ENCODE measurements around the gene NTRK2. TPM values are rescaled to one million over a fixed set of nuclear protein-coding genes. Genes with fewer than 3 reads are reported as not detected.

Gene NTRK2
- total RNA-seq, 1 experiment from 2014 or later = not detected

DNA sequence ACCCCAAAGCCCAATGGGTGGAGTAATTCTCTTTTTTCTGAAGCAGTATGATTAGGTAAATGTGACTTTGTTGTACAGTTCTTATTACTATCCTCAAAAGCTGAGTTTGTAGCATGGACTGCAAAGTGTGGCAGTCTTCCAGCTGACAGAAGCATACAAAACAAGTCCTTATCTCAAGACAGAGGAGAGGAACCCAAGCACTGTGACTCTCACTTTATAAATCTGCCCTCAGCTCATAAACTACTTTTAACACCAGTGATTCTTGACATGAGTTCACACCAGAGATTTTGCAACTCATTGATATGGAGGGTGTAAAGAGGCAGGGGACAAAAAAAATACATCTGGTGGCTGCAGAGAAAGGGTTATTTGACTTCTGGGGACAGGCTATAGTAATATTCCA lies 251.6 kb downstream of the NTRK2 start:
- Histone ChIP-seq H3K36me3 (ENCODE audit: control insufficient read depth in 1 of 2, insufficient read depth in 2 of 2, low read length in 2 of 2) (no peaks in the 10 kb centered on the region), H4K20me1 (ENCODE audit: insufficient read depth) (no peaks in the 10 kb centered on the region; the same call in 1 of the 2 replicates), H3K4me1 (ENCODE audit: control insufficient read depth in 1 of 2, insufficient read depth in 2 of 2, low read length in 2 of 2) (no peaks in the 10 kb centered on the region), H3K4me3 (replicated peaks in 1 of 2; ENCODE audit: low read depth in 1 of 2, low read length in 2 of 2) (no peak overlapping the region), H3K27ac (ENCODE audit: low read depth, low read length) (no peak overlapping the region), H2AFZ (ENCODE audit: low read depth, low read length, poor library complexity, severe bottlenecking) (no peak overlapping the region), H3K9me3 (ENCODE audit: control insufficient read depth in 1 of 2, insufficient read depth in 1 of 2, low read depth in 1 of 2, low read length in 2 of 2) (no peaks in the 10 kb centered on the region), H3K27me3 (ENCODE audit: insufficient read depth, low read length) (peaks cover 13% of the 10 kb centered on the region; the same call in 1 of the 2 replicates), H3K4me2 (ENCODE audit: low read length) (no peak overlapping the region), H3K9ac (ENCODE audit: low read length) (no peak overlapping the region), H3K9me2 (ENCODE audit: insufficient read depth) (no peaks in the 10 kb centered on the region), H3K79me2 (ENCODE audit: insufficient read depth, low read length) (no peaks in the 10 kb centered on the region)
- DNase-seq (ENCODE audit: low read depth, low spot score) (no peak), ATAC-seq (no peak)
- RAD21 ChIA-PET (ENCODE audit: low non-redundant PET in 1 of 2, low total read pairs in 2 of 2, uncharacterized antibody in 2 of 2, unreplicated experiment in 2 of 2) = no interaction called here
- no TSS peak for BruUV-seq (replicated peaks)
- POLR2A ChIA-PET = no interaction called here
- CTCF ChIA-PET = no interaction called here
- TF ChIP-seq FOSL1 (IDR thresholded peaks at IDR 0.05; ENCODE audit: low read depth) (no peak), EZH2phosphoT487 (IDR thresholded peaks at IDR 0.05; ENCODE audit: borderline replicate concordance) (no peak), CEBPB (IDR thresholded peaks at IDR 0.05; ENCODE audit: low read depth) (no peak), SRF (IDR thresholded peaks at IDR 0.05; ENCODE audit: low read depth) (no peak), POLR2A (IDR thresholded peaks at IDR 0.05; ENCODE audit: borderline replicate concordance, extremely low read depth, insufficient read depth, insufficient read length) (no peak), TCF7L2 (IDR thresholded peaks at IDR 0.05; ENCODE audit: borderline replicate concordance, extremely low read depth, insufficient read depth, insufficient read length) (no peak), EZH2 (IDR thresholded peaks at IDR 0.05) (no peak), YY1 (IDR thresholded peaks at IDR 0.05; ENCODE audit: extremely low read depth, insufficient replicate concordance, low read depth, low read length) (no peak), SP1 (IDR thresholded peaks at IDR 0.05; ENCODE audit: low read depth) (no peak), ATF3 (IDR thresholded peaks at IDR 0.05) (no peak)
- TF ChIP-seq, protein P1, sequence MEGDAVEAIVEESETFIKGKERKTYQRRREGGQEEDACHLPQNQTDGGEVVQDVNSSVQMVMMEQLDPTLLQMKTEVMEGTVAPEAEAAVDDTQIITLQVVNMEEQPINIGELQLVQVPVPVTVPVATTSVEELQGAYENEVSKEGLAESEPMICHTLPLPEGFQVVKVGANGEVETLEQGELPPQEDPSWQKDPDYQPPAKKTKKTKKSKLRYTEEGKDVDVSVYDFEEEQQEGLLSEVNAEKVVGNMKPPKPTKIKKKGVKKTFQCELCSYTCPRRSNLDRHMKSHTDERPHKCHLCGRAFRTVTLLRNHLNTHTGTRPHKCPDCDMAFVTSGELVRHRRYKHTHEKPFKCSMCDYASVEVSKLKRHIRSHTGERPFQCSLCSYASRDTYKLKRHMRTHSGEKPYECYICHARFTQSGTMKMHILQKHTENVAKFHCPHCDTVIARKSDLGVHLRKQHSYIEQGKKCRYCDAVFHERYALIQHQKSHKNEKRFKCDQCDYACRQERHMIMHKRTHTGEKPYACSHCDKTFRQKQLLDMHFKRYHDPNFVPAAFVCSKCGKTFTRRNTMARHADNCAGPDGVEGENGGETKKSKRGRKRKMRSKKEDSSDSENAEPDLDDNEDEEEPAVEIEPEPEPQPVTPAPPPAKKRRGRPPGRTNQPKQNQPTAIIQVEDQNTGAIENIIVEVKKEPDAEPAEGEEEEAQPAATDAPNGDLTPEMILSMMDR (IDR thresholded peaks at IDR 0.05 in 2 of 3, conservative IDR thresholded peaks at IDR 0.05 in 1 of 3; ENCODE audit: borderline replicate concordance in 1 of 3, insufficient read depth in 1 of 3, low read depth in 2 of 3, low read length in 2 of 3) = no peak
- intact Hi-C loops (cut with micrococcal nuclease) = no loop called here

All from HCT116 (cell line).